MG63 (cell line): Measurements from ENCODE around the gene TUNAR. TPM values are rescaled to one million over a fixed set of nuclear protein-coding genes. Genes with fewer than 3 reads are reported as not detected.

ENCODE experiments used
- total RNA-seq: library from RNA; depleted of rRNA; stranded (reverse); fragments of >200 nt; shearing (Covaris generic); gene quantifications from 2 replicates; pipeline ENCODE4 v1.2.3, GENCODE V29; 2014; ENCODE audit warnings: low replicate concordance; rRNA removed

TUNAR gene
- total RNA-seq, 1 experiment from 2014 or later = not detected

Other genes starting within 250 kb of the TUNAR start
- gene TCL1B, start 190.4 kb upstream of the TUNAR start, total RNA-seq = not detected in 2 replicates
- not detected in 2 replicates for gene TCL1A, start 162.7 kb upstream of the TUNAR start, total RNA-seq
- gene C14orf132, start 162.5 kb downstream of the TUNAR start, total RNA-seq = 3.8 and 5.3 TPM in 2 replicates